Esophagus squamous epithelium (tissue), 5 donors: Measurements from ENCODE around the gene SLC28A2. TPM values are rescaled to one million over a fixed set of nuclear protein-coding genes. Genes with fewer than 3 reads are reported as not detected.

Source experiments
- DNase-seq: peaks from one replicate; lab custom pipeline; 2025; lab: John Stamatoyannopoulos, UW
- H3K27ac ChIP-seq, 4 donors: fragments of 200-600 bp; sonication (generic); one replicate each; pipeline ENCODE4 v1.5.1; 2016 to 2019; ENCODE audit warnings: mild to moderate bottlenecking in 1 of 4
- H3K27me3 ChIP-seq, 4 donors: fragments of 200-600 bp; sonication (generic); 1 replicate in 3 of 4; 2 replicates in 1 of 4; pipeline versions ENCODE4 v1.5.1 to v1.6.0; 2017 to 2021; ENCODE audit warnings: antibody characterized with exemption in 1 of 4
- H3K36me3 ChIP-seq, 3 donors: fragments of 200-600 bp; sonication (generic); one replicate each; pipeline ENCODE4 v1.5.1; 2016 to 2019
- H3K4me1 ChIP-seq, 3 donors: fragments of 200-600 bp; sonication (generic); one replicate each; pipeline ENCODE4 v1.5.1; 2017 to 2019
- H3K4me3 ChIP-seq, 4 donors: fragments of 200-600 bp; sonication (generic); 1 replicate in 3 of 4; 2 replicates in 1 of 4; pipeline ENCODE4 v1.5.1; 2016 to 2019; ENCODE audit warnings: mild to moderate bottlenecking in 2 of 4, moderate library complexity in 1 of 4
- H3K9me3 ChIP-seq, 3 donors: fragments of 200-600 bp; sonication (generic); one replicate each; pipeline ENCODE4 v1.5.1; 2016 to 2019
- CTCF ChIP-seq, 6 experiments: fragments of 450-650 bp in 4 of 6; fragments of 200-600 bp in 2 of 6; sonication (generic) in 2 of 6; IDR thresholded peaks; one replicate each; pipeline ENCODE4 v1.5.1; 2016 to 2019; ENCODE audit warnings: antibody characterized with exemption in 6 of 6, mild to moderate bottlenecking in 4 of 6, moderate library complexity in 4 of 6
- POLR2A ChIP-seq, 4 donors: fragments of 450-650 bp; IDR thresholded peaks; one replicate each; pipeline ENCODE4 v1.6.1; 2017; ENCODE audit warnings: antibody characterized with exemption in 4 of 4, mild to moderate bottlenecking in 4 of 4, moderate library complexity in 3 of 4
- WGBS, 2 donors: methylation state at CpG; one replicate each; pipeline ENCODE4 v1.1.5; 2018; 5-methylcytosine and 5-hydroxymethylcytosine counted together
- intact Hi-C: fragments of 100-400 bp; cut with DNase I; formaldehyde crosslinking; loops from one replicate; pipeline ENCODE4 v1.15.0; 2022
- total RNA-seq, 4 donors: library from RNA; depleted of rRNA; stranded (reverse); fragments of >200 nt; gene quantifications; one replicate each; pipeline ENCODE4 v1.1.0, GENCODE V29; 2016
- donor health status: DM: yes; HTN: yes; CAD: no.

The SLC28A2 gene
- total RNA-seq, 4 donors from 2014 or later: not detected

GRCh38 chr15:45259796-45260195, 7.8 kb downstream of the SLC28A2 start:
- Histone ChIP-seq H3K27me3 (no peaks in the 10 kb centered on the region), H3K4me1 (no peaks in the 10 kb centered on the region), H3K27ac (no peak overlapping the region), H3K36me3 (no peaks in the 10 kb centered on the region), H3K4me3 (no peak overlapping the region), H3K9me3 (no peaks in the 10 kb centered on the region)
- intact Hi-C loops: no loop called here
- no peak for DNase-seq
- no peak for TF ChIP-seq POLR2A (IDR thresholded peaks at IDR 0.05)
- TF ChIP-seq CTCF (IDR thresholded peaks at IDR 0.05): no peak
- WGBS, 2 donors: 68% methylated on average over 2 of the region's 2 CpGs

DNA sequence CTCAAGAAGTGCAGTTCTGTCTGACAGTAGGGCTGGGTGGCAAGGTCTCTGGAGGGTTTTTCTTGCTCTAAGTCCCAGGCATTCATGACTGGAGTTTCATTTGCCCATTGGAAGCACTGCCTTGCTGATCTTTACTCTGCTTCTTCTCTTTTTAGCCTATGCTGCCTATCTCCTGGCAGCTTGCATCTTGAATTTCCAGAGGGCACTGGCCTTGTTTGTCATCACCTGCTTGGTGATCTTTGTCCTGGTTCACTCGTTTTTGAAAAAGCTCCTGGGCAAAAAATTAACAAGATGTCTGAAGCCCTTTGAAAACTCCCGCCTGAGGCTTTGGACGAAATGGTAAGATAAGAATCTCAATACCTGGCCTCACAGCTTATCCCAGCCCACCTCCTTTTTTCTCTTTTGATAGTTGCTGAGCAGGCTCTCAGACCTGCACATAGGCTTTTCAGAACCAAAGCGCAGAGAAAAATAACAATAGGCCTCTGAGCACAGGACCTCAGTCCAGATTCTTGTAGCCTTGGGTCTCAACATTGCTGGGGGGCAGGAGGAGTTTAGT, 10.9 kb downstream of the SLC28A2 start:
- Histone ChIP-seq H3K27me3 (no peaks in the 10 kb centered on the region), H3K9me3 (no peaks in the 10 kb centered on the region), H3K4me1 (no peaks in the 10 kb centered on the region), H3K27ac (no peak overlapping the region), H3K4me3 (no peak overlapping the region), H3K36me3 (no peaks in the 10 kb centered on the region)
- intact Hi-C loops: no loop called here
- WGBS, 2 donors: 72 to 81% methylated on average over 4 of the region's 4 CpGs
- no peak for DNase-seq
- TF ChIP-seq CTCF (IDR thresholded peaks at IDR 0.05): no peak
- no peak for TF ChIP-seq POLR2A (IDR thresholded peaks at IDR 0.05)

DNA sequence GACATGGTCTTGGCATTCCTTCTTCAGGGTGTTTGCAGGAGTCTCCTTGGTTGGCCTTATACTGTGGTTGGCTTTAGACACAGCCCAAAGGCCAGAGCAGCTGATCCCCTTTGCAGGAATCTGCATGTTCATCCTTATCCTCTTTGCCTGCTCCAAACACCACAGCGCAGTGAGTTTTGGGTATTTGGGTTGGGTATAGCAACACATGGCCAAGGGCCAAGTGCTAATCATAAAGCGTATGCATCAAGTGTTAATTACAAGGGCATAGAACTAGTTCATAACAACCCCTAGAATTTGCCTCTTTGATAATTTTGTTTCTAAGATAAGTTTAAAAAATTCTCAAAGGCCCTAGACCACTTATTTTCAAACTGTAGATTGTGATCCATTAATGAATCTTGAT, 11.8 kb downstream of the SLC28A2 start:
- no peak overlapping the region for H3K27ac ChIP-seq
- H3K4me1 ChIP-seq: no peaks in the 10 kb centered on the region
- H3K27me3 ChIP-seq: no peaks in the 10 kb centered on the region
- no peak overlapping the region for H3K4me3 ChIP-seq
- no peak for TF ChIP-seq POLR2A (IDR thresholded peaks at IDR 0.05)
- TF ChIP-seq CTCF (IDR thresholded peaks at IDR 0.05): no peak
- intact Hi-C loops: no loop called here
- H3K36me3 ChIP-seq: no peaks in the 10 kb centered on the region
- WGBS, 2 donors: 83 to 100% methylated on average over 2 of the region's 2 CpGs
- H3K9me3 ChIP-seq: no peaks in the 10 kb centered on the region
- no peak for DNase-seq

DNA sequence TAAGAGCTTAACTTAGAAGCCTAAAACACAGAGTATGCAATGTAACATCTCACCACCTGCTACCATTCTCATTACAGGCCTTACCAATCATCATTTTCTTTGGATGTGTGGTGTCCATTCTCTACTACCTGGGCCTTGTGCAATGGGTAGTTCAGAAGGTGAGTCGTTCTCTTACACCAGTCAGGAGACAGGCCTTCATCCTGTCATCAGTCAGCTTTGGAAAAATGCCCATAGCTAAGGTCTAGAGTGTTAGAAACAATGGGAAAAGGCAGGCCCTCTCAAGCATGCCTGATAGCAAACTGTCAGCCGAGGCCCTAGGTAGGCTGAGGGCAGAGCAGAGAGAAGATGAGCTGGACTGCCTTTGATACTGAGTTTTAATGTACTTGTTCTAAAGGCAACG, 13.5 kb downstream of the SLC28A2 start:
- DNase-seq: no peak
- Histone ChIP-seq H3K36me3 (no peaks in the 10 kb centered on the region), H3K9me3 (no peaks in the 10 kb centered on the region), H3K4me3 (no peak overlapping the region), H3K27me3 (no peaks in the 10 kb centered on the region), H3K27ac (no peak overlapping the region), H3K4me1 (no peaks in the 10 kb centered on the region)
- TF ChIP-seq POLR2A (IDR thresholded peaks at IDR 0.05) (no peak), CTCF (IDR thresholded peaks at IDR 0.05) (no peak)
- WGBS, 2 donors: 53 to 74% methylated on average over 3 of the region's 3 CpGs
- intact Hi-C loops: no loop called here

DNA sequence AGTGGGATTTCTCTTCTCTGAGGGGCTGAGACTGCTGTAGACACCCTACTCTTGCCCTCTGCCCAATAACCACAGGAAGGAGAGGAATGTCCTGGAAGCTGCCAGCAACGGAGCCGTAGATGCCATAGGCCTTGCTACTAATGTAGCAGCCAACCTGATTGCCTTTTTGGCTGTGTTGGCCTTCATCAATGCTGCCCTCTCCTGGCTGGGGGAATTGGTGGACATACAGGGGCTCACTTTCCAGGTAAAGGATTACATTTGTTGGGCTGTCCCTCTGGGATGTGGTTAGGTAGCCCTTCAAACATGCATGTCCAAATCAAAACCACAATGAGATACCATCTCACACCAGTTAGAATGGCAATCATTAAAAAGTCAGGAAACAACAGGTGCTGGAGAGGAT, 16.1 kb downstream of the SLC28A2 start:
- Histone ChIP-seq H3K27me3 (no peaks in the 10 kb centered on the region), H3K36me3 (no peaks in the 10 kb centered on the region), H3K4me3 (no peak overlapping the region), H3K9me3 (no peaks in the 10 kb centered on the region), H3K4me1 (no peaks in the 10 kb centered on the region), H3K27ac (no peak overlapping the region)
- WGBS, 2 donors: 60% methylated on average over 2 of the region's 2 CpGs; no CpG with 5 or more reads in 1 of the 2 donors
- TF ChIP-seq POLR2A (IDR thresholded peaks at IDR 0.05) (no peak), CTCF (IDR thresholded peaks at IDR 0.05) (peak in 3 of 6 experiments; percentile 22 to 48 (median 47))
- DNase-seq: no peak
- intact Hi-C loops: no loop called here
